GM12872 (cell line): ENCODE results near the gene AGBL3.

ENCODE experiments used
- CTCF ChIP-seq: IDR thresholded peaks from 3 replicates; pipeline ENCODE4 v1.5.1; 2011; ENCODE audit warnings: low read depth, mild to moderate bottlenecking, low read length, moderate library complexity; ENCODE audit not compliant: insufficient read depth

The AGBL3 gene

GRCh38 chr7:134986363-134987251 lies at the start of gene AGBL3:
Gene AGBL3 (plus strand): TSS chr7:134986508. CDS start chr7:134987934, 1,426 bp downstream.
- TF ChIP-seq CTCF: peak; percentile 70

GRCh38 chr7:134936893-134937510 lies 49.3 kb upstream of the AGBL3 start:
- TF ChIP-seq CTCF: no peak

GRCh38 chr7:134938141-134938540 lies 48.2 kb upstream of the AGBL3 start:
- TF ChIP-seq CTCF: no peak

GRCh38 chr7:134939136-134939535 lies 47.2 kb upstream of the AGBL3 start:
- no peak for TF ChIP-seq CTCF

- TF ChIP-seq CTCF: no peak
These were observed 45.6 kb upstream of the AGBL3 start for GRCh38 chr7:134940729-134941128.

- no peak for TF ChIP-seq CTCF
These were observed 45.0 kb upstream of the AGBL3 start for GRCh38 chr7:134941185-134941900.

- TF ChIP-seq CTCF: no peak
These were observed 44.4 kb upstream of the AGBL3 start for GRCh38 chr7:134941952-134942351.
